HG03342 (cell line): ENCODE results near the gene NAT9.

Experiments used
- ATAC-seq: cut with Tn5 transposase; IDR thresholded peaks from one replicate; pipeline ENCODE4 v1.9.1; 2021; ENCODE audit warnings: mild to moderate bottlenecking, moderate library complexity; ENCODE audit not compliant: unreplicated experiment

NAT9 gene

GRCh38 chr17:74780443-74781238 is 4.5 kb upstream of the NAT9 start:
- ATAC-seq = no peak

GRCh38 chr17:74779948-74780400 is 3.8 kb upstream of the NAT9 start:
- ATAC-seq = peak; percentile 41

GRCh38 chr17:74779501-74779900 is 3.4 kb upstream of the NAT9 start:
- no peak for ATAC-seq

- ATAC-seq = no peak
These were observed 2.8 kb upstream of the NAT9 start for GRCh38 chr17:74778960-74779359.

GRCh38 chr17:74777901-74778515 is 1.9 kb upstream of the NAT9 start:
- ATAC-seq = no peak

GRCh38 chr17:74776990-74777389 is 845 bp upstream of the NAT9 start:
- ATAC-seq = no peak

GRCh38 chr17:74775409-74776043 is 619 bp downstream of the NAT9 start:
- ATAC-seq = no peak

GRCh38 chr17:74773871-74774286 is 2.3 kb downstream of the NAT9 start:
- no peak for ATAC-seq

GRCh38 chr17:74773414-74773813 is 2.7 kb downstream of the NAT9 start:
- no peak for ATAC-seq

GRCh38 chr17:74772053-74772452 is 4.1 kb downstream of the NAT9 start:
- ATAC-seq = no peak

GRCh38 chr17:74771319-74771914 is 4.7 kb downstream of the NAT9 start:
- ATAC-seq = no peak

GRCh38 chr17:74770498-74771318 is 5.4 kb downstream of the NAT9 start:
- no peak for ATAC-seq

GRCh38 chr17:74769856-74770497 is 6.2 kb downstream of the NAT9 start:
- no peak for ATAC-seq

- no peak for ATAC-seq
These were observed 6.8 kb downstream of the NAT9 start for GRCh38 chr17:74769266-74769855.

- no peak for ATAC-seq
These were observed 7.4 kb downstream of the NAT9 start for GRCh38 chr17:74768763-74769114.

- ATAC-seq = no peak
These were observed 7.9 kb downstream of the NAT9 start for GRCh38 chr17:74768069-74768762.

GRCh38 chr17:74767111-74767516 is 9.0 kb downstream of the NAT9 start:
- no peak for ATAC-seq

GRCh38 chr17:74766413-74766812 is 9.7 kb downstream of the NAT9 start:
- no peak for ATAC-seq

- ATAC-seq = no peak
These were observed 11.3 kb downstream of the NAT9 start for GRCh38 chr17:74764751-74765286.
